Heart left ventricle (tissue), 13 donors: ENCODE results near the gene EEIG1.

Experiments used
- POLR2A ChIP-seq, 2 donors: fragments of 450-650 bp; IDR thresholded peaks; one replicate each; pipeline ENCODE4 v1.6.1; 2017; ENCODE audit warnings: antibody characterized with exemption in 2 of 2, mild to moderate bottlenecking in 2 of 2, moderate library complexity in 2 of 2
- TF ChIP-seq, protein P1 (sequence below), 12 donors: fragments of 200-600 bp; sonication (generic) in 4 of 12; IDR thresholded peaks; one replicate each; pipeline versions ENCODE4 v1.5.0 to v1.8.0; 2018 to 2022; ENCODE audit warnings: antibody characterized with exemption in 12 of 12, mild to moderate bottlenecking in 5 of 12
- donor health status: ischemic (EF 13 %, LVEDD 7.1; RV severe dilation, severe dysfunction).
- donor health status: DM: no; HTN: yes; CAD: no.
- donor health status: DM: no; HTN: no; CAD: no.
- donor health status: ischemic (EF 25% LVEDD 6.9; RV normal size, moderate dysfunction).
- donor health status: ischemic (EF 25% LVEDD 5.7; RV mildly dilated, moderate dysfunction).
- donor health status: ischemic (EF 35%, LVEDD 5.7; RV mildly dilated, moderate dysfunction).
- donor health status: nonischemic (EF 11% LVEDD 7.7; RV severe dilation, severe dysfunction).
- donor health status: DM: yes; HTN: yes; CAD: no.
- donor health status: PGD.
- donor health status: ischemic (EF 29% LVEDD 5.4; RV normal size, mild dysfunction).
- donor health status: nonischemic (EF 23%, LVEDD 6.1; RV moderate dilation, normal function).

DNA sequence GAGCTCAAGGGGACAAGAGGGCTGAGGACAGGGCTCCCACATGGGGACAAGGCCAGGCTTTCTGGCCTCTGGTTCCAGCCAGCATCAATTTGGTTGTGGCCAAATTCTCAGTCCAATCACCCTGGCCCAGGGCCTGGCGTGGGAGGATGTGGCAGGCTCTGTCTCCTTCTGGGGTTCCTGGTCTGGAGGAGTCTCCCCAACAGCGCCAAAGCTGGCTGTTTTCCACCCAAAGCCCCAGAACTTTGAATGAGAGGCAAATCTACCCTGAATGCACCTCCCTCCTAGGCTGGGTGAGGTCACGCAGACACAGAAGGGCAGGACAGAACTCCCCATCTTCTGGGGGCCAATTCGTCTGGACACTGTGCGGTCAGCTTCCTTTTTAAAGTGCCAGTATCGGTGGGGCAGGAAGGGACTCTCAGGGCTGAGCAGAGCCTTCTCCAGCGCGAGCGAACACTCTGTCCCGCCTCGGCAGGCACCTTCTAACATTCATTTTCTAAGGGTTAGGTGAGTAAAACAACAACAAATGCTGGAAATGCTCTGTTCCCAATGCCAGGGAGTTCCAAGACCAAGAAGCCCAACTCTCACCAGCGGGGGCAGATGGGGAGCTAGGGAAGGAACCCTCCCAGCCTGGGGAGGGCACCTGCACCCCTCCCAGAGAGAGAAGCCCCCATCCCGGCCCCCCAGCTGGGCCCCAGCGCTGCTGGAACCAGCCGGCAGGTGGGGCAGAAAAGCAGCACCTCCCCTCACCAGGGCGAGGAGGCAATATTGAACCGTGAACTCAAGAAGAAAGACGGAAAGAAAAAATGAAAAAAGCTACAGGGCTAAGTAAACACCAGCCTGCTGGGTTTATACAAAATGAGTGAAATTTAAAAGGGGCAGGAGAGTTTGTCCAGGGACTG, 39.5 kb downstream of the EEIG1 start:
- no peak for TF ChIP-seq POLR2A (IDR thresholded peaks at IDR 0.05)
- TF ChIP-seq, protein P1, sequence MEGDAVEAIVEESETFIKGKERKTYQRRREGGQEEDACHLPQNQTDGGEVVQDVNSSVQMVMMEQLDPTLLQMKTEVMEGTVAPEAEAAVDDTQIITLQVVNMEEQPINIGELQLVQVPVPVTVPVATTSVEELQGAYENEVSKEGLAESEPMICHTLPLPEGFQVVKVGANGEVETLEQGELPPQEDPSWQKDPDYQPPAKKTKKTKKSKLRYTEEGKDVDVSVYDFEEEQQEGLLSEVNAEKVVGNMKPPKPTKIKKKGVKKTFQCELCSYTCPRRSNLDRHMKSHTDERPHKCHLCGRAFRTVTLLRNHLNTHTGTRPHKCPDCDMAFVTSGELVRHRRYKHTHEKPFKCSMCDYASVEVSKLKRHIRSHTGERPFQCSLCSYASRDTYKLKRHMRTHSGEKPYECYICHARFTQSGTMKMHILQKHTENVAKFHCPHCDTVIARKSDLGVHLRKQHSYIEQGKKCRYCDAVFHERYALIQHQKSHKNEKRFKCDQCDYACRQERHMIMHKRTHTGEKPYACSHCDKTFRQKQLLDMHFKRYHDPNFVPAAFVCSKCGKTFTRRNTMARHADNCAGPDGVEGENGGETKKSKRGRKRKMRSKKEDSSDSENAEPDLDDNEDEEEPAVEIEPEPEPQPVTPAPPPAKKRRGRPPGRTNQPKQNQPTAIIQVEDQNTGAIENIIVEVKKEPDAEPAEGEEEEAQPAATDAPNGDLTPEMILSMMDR (IDR thresholded peaks at IDR 0.05) = no peak
